ENCODE data around the gene CTSO. TPM values are rescaled to one million over a fixed set of nuclear protein-coding genes. Genes with fewer than 3 reads are reported as not detected.
"Not testable (repeated sequence)": the region's sequence is repeated elsewhere in the genome, so short reads cannot be mapped to it uniquely, and the experiment has no call there.

The CTSO gene
- total and polyA plus RNA-seq, 8 donors: 3.3 to 16.1 (median 8.5) TPM

DNA sequence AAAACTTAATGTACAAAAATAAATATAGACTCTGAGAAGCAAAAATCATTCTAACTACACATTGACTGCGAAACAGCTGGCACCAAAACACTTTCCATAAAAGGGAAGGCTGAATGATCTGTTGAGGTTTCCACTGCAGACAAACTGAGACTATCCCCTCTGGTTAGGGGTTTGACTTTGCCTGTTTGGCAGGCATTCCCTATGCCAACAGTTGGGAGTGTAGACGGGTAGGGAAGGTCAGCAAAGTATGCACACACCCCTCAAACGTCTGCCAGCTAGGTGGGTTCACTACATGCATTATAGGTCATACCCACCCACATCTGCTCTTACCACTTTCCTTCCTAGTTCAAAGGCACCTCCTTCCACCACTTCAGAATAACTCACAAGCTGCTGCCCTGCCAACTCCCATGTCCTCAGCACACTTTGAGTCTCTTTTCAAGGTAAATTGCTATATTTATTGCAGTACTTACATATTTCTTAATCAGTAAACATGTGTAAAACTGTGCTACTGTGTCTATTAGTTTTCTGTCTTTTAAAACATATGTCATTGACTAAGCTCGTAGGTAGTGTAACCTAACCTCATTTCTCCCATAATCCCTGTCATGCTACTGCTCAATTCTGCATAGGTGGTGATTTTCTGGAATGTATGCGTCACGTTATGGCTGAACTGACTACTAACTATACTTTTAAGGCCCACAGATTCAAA is 12.4 kb downstream of the CTSO start:
- TF ChIP-seq CTCF (IDR thresholded peaks at IDR 0.05): no peak
- DNase-seq (no peak), FAIRE-seq (no peak), ATAC-seq (no peak)
- WGBS, 2 donors: 80 to 91% methylated on average over 6 of the region's 6 CpGs
- Histone ChIP-seq H3K36me3 (peaks cover 0 to 5% (median 0%) of the 10 kb centered on the region in 3 donors), H3K4me3 (no peak overlapping the region), H3K4me1 (peaks cover 0 to 5% (median 4%) of the 10 kb centered on the region in 3 donors), H3K27me3 (no peaks in the 10 kb centered on the region), H3K9me3 (no peaks in the 10 kb centered on the region), H3K27ac (no peak overlapping the region)
- intact Hi-C loops (cut with DNase I): loop anchor here in 1 of 3 donors (10.0 kb wide), 1 partner anchor 116 kb away; no protein-coding TSS in a partner anchor

GRCh38 chr4:155935389-155935986 is 18.2 kb downstream of the CTSO start:
- Histone ChIP-seq H3K27me3 (no peaks in the 10 kb centered on the region), H3K4me1 (no peaks in the 10 kb centered on the region), H3K9me3 (no peaks in the 10 kb centered on the region), H3K36me3 (peaks cover 0 to 5% (median 0%) of the 10 kb centered on the region in 3 donors), H3K27ac (no peak overlapping the region), H3K4me3 (no peak overlapping the region)
- 73 to 77% methylated on average over 4 of the region's 4 CpGs for WGBS, 2 donors
- no peak for DNase-seq
- no peak for ATAC-seq
- no peak for TF ChIP-seq CTCF (IDR thresholded peaks at IDR 0.05)
- FAIRE-seq: no peak
- intact Hi-C loops (cut with DNase I): no loop called here

DNA sequence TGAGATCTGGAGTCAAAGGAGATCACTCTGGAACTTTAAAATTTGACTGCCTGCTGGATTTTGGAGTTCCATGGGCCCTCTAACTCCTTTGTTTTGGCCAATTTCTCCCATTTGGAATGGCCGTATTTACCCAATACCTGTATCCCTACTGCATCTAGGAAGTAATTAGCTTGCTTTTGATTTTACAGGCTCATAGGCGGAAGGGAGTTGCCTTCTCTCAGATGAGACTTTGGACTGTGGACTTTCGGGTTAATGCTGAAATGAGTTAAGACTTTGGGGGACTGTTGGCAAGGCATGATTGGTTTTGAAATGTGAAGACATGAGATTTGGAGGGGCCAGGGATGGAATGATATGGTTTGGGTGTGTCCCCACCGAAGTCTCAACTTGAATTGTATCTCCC is 19.0 kb downstream of the CTSO start:
- FAIRE-seq; H3K4me1 ChIP-seq; H3K4me3 ChIP-seq; H3K36me3 ChIP-seq; H3K9me3 ChIP-seq; H3K27ac ChIP-seq; H3K27me3 ChIP-seq; ATAC-seq; intact Hi-C loops (cut with DNase I); DNase-seq: not testable (repeated sequence)
- 90 to 95% methylated on average over 4 of the region's 4 CpGs for WGBS, 2 donors

DNA sequence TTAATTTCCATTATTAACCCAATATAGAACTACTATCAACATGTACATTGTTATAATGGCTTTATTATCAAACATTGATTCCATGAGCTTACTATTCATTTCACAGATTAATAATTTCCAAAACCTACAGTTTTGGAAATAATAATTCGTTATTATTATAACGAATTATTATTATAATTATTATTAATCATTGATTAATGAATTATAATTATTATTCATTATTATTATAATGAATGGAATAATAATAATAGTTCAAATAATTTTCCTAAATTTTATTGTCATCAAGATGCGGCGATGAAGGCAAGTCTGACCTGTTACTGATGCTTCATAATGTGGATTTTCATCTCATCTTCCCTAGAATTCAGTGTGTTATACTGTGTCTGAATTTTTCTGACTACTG is 22.0 kb downstream of the CTSO start:
- FAIRE-seq (peak; percentile 47), DNase-seq (no peak), ATAC-seq (no peak)
- no peaks in the 10 kb centered on the region for H3K27me3 ChIP-seq
- intact Hi-C loops (cut with DNase I): no loop called here
- no peak overlapping the region for H3K27ac ChIP-seq
- H3K9me3 ChIP-seq: no peaks in the 10 kb centered on the region
- TF ChIP-seq CTCF (IDR thresholded peaks at IDR 0.05): no peak
- peaks cover 0 to 5% (median 3%) of the 10 kb centered on the region in 3 donors for H3K36me3 ChIP-seq
- 82 to 92% methylated on average over 4 of the region's 4 CpGs for WGBS, 2 donors
- H3K4me1 ChIP-seq: no peaks in the 10 kb centered on the region
- no peak overlapping the region for H3K4me3 ChIP-seq

DNA sequence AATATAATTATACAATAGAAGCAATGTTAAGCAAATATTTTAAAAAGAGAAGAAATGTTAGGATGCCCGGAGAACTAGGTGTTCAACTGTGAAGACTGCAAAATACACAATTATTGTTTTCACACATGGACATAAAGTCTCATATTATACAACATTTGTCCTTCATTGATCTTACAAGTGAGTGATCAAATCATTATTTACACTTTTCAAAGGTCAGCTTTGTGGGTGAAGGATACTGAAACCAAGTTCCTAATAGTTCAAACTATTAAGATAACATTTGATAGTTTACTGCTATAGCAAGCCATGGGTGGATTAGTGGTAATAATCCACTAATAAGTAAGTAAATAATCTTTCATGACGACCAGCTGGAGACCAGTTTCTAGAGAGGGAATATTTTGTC is 23.3 kb downstream of the CTSO start:
- H3K27me3 ChIP-seq: no peaks in the 10 kb centered on the region
- H3K36me3 ChIP-seq: peaks cover 0 to 5% (median 3%) of the 10 kb centered on the region in 3 donors
- no peak overlapping the region for H3K27ac ChIP-seq
- no peak for FAIRE-seq
- no peaks in the 10 kb centered on the region for H3K4me1 ChIP-seq
- no peak for ATAC-seq
- WGBS, 2 donors: 57 to 76% methylated on average over 2 of the region's 2 CpGs
- intact Hi-C loops (cut with DNase I): no loop called here
- no peak overlapping the region for H3K4me3 ChIP-seq
- no peak for DNase-seq
- no peaks in the 10 kb centered on the region for H3K9me3 ChIP-seq
- no peak for TF ChIP-seq CTCF (IDR thresholded peaks at IDR 0.05)
